ENCODE results near the gene ACER2. TPM values are rescaled to one million over a fixed set of nuclear protein-coding genes. Genes with fewer than 3 reads are reported as not detected.

Gene ACER2
- total and polyA plus RNA-seq, 2 of the 8 experiments (the other 6 are each of a cell fraction or from before 2014, with no cell fraction given) = 7.4 to 8.8 TPM

DNA sequence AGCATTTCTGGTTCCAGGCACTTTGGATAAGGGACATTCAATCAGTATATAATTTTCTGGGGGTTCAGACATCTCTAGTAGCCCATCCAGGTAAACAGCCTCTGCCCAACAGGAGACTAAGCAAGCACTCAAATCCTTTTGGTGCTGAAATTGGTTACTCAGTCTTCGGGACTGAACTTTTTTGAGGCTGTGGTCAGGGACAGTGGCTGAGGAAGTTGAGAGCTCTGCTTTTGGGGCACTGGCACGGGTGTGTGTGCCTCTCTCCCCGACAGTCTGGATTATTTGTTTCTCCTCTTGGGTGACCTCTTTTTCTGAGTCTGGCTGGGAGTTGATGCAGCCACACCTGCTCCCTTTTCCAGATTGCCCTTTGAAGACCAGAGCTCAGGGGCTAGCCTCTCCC, 47.6 kb downstream of the ACER2 start (continued):
- TF ChIP-seq, protein P1, sequence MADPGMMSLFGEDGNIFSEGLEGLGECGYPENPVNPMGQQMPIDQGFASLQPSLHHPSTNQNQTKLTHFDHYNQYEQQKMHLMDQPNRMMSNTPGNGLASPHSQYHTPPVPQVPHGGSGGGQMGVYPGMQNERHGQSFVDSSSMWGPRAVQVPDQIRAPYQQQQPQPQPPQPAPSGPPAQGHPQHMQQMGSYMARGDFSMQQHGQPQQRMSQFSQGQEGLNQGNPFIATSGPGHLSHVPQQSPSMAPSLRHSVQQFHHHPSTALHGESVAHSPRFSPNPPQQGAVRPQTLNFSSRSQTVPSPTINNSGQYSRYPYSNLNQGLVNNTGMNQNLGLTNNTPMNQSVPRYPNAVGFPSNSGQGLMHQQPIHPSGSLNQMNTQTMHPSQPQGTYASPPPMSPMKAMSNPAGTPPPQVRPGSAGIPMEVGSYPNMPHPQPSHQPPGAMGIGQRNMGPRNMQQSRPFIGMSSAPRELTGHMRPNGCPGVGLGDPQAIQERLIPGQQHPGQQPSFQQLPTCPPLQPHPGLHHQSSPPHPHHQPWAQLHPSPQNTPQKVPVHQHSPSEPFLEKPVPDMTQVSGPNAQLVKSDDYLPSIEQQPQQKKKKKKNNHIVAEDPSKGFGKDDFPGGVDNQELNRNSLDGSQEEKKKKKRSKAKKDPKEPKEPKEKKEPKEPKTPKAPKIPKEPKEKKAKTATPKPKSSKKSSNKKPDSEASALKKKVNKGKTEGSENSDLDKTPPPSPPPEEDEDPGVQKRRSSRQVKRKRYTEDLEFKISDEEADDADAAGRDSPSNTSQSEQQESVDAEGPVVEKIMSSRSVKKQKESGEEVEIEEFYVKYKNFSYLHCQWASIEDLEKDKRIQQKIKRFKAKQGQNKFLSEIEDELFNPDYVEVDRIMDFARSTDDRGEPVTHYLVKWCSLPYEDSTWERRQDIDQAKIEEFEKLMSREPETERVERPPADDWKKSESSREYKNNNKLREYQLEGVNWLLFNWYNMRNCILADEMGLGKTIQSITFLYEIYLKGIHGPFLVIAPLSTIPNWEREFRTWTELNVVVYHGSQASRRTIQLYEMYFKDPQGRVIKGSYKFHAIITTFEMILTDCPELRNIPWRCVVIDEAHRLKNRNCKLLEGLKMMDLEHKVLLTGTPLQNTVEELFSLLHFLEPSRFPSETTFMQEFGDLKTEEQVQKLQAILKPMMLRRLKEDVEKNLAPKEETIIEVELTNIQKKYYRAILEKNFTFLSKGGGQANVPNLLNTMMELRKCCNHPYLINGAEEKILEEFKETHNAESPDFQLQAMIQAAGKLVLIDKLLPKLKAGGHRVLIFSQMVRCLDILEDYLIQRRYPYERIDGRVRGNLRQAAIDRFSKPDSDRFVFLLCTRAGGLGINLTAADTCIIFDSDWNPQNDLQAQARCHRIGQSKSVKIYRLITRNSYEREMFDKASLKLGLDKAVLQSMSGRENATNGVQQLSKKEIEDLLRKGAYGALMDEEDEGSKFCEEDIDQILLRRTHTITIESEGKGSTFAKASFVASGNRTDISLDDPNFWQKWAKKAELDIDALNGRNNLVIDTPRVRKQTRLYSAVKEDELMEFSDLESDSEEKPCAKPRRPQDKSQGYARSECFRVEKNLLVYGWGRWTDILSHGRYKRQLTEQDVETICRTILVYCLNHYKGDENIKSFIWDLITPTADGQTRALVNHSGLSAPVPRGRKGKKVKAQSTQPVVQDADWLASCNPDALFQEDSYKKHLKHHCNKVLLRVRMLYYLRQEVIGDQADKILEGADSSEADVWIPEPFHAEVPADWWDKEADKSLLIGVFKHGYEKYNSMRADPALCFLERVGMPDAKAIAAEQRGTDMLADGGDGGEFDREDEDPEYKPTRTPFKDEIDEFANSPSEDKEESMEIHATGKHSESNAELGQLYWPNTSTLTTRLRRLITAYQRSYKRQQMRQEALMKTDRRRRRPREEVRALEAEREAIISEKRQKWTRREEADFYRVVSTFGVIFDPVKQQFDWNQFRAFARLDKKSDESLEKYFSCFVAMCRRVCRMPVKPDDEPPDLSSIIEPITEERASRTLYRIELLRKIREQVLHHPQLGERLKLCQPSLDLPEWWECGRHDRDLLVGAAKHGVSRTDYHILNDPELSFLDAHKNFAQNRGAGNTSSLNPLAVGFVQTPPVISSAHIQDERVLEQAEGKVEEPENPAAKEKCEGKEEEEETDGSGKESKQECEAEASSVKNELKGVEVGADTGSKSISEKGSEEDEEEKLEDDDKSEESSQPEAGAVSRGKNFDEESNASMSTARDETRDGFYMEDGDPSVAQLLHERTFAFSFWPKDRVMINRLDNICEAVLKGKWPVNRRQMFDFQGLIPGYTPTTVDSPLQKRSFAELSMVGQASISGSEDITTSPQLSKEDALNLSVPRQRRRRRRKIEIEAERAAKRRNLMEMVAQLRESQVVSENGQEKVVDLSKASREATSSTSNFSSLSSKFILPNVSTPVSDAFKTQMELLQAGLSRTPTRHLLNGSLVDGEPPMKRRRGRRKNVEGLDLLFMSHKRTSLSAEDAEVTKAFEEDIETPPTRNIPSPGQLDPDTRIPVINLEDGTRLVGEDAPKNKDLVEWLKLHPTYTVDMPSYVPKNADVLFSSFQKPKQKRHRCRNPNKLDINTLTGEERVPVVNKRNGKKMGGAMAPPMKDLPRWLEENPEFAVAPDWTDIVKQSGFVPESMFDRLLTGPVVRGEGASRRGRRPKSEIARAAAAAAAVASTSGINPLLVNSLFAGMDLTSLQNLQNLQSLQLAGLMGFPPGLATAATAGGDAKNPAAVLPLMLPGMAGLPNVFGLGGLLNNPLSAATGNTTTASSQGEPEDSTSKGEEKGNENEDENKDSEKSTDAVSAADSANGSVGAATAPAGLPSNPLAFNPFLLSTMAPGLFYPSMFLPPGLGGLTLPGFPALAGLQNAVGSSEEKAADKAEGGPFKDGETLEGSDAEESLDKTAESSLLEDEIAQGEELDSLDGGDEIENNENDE (IDR thresholded peaks at IDR 0.05; ENCODE audit: insufficient replicate concordance, low read length) = no peak
- TF ChIP-seq EP300 (IDR thresholded peaks at IDR 0.05; ENCODE audit: borderline replicate concordance in 1 of 2, low read depth in 2 of 2, low read length in 2 of 2) (no peak), GTF2F1 (IDR thresholded peaks at IDR 0.05; ENCODE audit: borderline replicate concordance, low read depth, low read length) (no peak), CBX5 (IDR thresholded peaks at IDR 0.05; ENCODE audit: low read depth, low read length) (no peak), EZH2 (IDR thresholded peaks at IDR 0.05; ENCODE audit: low read depth, low read length, severe bottlenecking) (no peak), CTBP2 (IDR thresholded peaks at IDR 0.05; ENCODE audit: borderline replicate concordance, insufficient read depth, insufficient read length, low read length) (no peak), SP2 (IDR thresholded peaks at IDR 0.05; ENCODE audit: low read length) (no peak), SIRT6 (IDR thresholded peaks at IDR 0.05; ENCODE audit: low read length) (no peak)
- TF ChIP-seq, protein P2, sequence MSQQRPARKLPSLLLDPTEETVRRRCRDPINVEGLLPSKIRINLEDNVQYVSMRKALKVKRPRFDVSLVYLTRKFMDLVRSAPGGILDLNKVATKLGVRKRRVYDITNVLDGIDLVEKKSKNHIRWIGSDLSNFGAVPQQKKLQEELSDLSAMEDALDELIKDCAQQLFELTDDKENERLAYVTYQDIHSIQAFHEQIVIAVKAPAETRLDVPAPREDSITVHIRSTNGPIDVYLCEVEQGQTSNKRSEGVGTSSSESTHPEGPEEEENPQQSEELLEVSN (IDR thresholded peaks at IDR 0.05) = no peak

Measured in H1 (cell line).